K562 (cell line): Measurements from ENCODE around the gene MLLT3.

Source experiments
- CTCF ChIP-seq, 3 experiments: IDR thresholded peaks in 2 of 3; conservative IDR thresholded peaks in 1 of 3; 2 replicates each; pipeline ENCODE4 v1.5.1; 2011 to 2012; ENCODE audit warnings: low read length in 3 of 3, mild to moderate bottlenecking in 3 of 3, control low read depth in 2 of 3, improper control_type of control experiment in 1 of 3, inconsistent platforms in 1 of 3, low read depth in 1 of 3, mixed read lengths in 1 of 3, moderate library complexity in 1 of 3; ENCODE audit not compliant: insufficient read depth in 2 of 3
- DNMT1 ChIP-seq: fragments of 450-650 bp; IDR thresholded peaks from 2 replicates; pipeline ENCODE4 v1.6.1; 2016; ENCODE audit warnings: antibody characterized with exemption, mild to moderate bottlenecking
- ETV6 ChIP-seq, 3 experiments: fragments of 150-350 bp in 1 of 3; sonication (generic) in 1 of 3; formaldehyde crosslinking in 1 of 3; IDR thresholded peaks; 2 replicates each; pipeline versions ENCODE4 v1.6.1 to v1.8.0; 2014 to 2022; ENCODE audit warnings: borderline replicate concordance in 2 of 3, low read depth in 2 of 3, antibody characterized with exemption in 1 of 3, low read length in 1 of 3, mild to moderate bottlenecking in 1 of 3, missing genetic modification reagents in 1 of 3
- EZH2 ChIP-seq: IDR thresholded peaks from 2 replicates; pipeline ENCODE4 v1.6.1; 2012; ENCODE audit warnings: low read depth, mild to moderate bottlenecking, inconsistent platforms, low read length, borderline replicate concordance
- MEIS2 ChIP-seq: fragments of 450-650 bp; IDR thresholded peaks from 2 replicates; pipeline ENCODE4 v1.6.1; 2014; ENCODE audit warnings: mild to moderate bottlenecking; ENCODE audit not compliant: partially characterized antibody
- POLR2AphosphoS2 ChIP-seq: IDR thresholded peaks from 2 replicates; pipeline ENCODE4 v1.6.1; 2012; ENCODE audit warnings: low read length, improper control_type of control experiment
- SETDB1 ChIP-seq: IDR thresholded peaks from one replicate; pipeline ENCODE4 v1.6.1; 2012; ENCODE audit warnings: low read length, control low read depth, inconsistent platforms
- SIN3A ChIP-seq, 2 experiments: fragments of 150-350 bp in 1 of 2; IDR thresholded peaks; 2 replicates each; pipeline ENCODE4 v1.6.1; 2011 to 2016; ENCODE audit warnings: borderline replicate concordance in 2 of 2, low read depth in 2 of 2, low read length in 2 of 2, mild to moderate bottlenecking in 2 of 2, moderate library complexity in 2 of 2; ENCODE audit not compliant: control insufficient read depth in 1 of 2
- SMC3 ChIP-seq: conservative IDR thresholded peaks from 2 replicates; pipeline ENCODE4 v1.6.1; 2011; ENCODE audit warnings: low read depth, low read length, improper control_type of control experiment; ENCODE audit not compliant: insufficient read depth
- SP1 ChIP-seq: sonication (generic); formaldehyde crosslinking; IDR thresholded peaks from 2 replicates; pipeline ENCODE4 v1.8.1; 2022; ENCODE audit warnings: mild to moderate bottlenecking, missing genetic modification reagents
- ZNF184 ChIP-seq: sonication (generic); formaldehyde crosslinking; IDR thresholded peaks from 2 replicates; pipeline ENCODE4 v1.5.0; 2020; ENCODE audit warnings: missing genetic modification reagents
- ZNF274 ChIP-seq: IDR thresholded peaks from 2 replicates; pipeline ENCODE4 v1.6.1; 2011; ENCODE audit warnings: low read depth, mild to moderate bottlenecking, low read length, moderate library complexity, borderline replicate concordance
- ZNF644 ChIP-seq: fragments of 200-800 bp; sonication (Bioruptor generic); IDR thresholded peaks from 2 replicates; pipeline ENCODE4 v1.6.1; 2016; ENCODE audit warnings: low read depth, missing genetic modification characterization, missing compliant biosample characterization
- TF ChIP-seq, protein P1 (sequence below), 2 experiments: fragments of 450-650 bp in 1 of 2; sonication (generic) in 1 of 2; formaldehyde crosslinking; conservative IDR thresholded peaks; 2 replicates each; pipeline versions ENCODE4 v1.4.0 to v1.8.1; 2020 to 2022; ENCODE audit warnings: mild to moderate bottlenecking in 1 of 2, missing genetic modification reagents in 1 of 2

DNA sequence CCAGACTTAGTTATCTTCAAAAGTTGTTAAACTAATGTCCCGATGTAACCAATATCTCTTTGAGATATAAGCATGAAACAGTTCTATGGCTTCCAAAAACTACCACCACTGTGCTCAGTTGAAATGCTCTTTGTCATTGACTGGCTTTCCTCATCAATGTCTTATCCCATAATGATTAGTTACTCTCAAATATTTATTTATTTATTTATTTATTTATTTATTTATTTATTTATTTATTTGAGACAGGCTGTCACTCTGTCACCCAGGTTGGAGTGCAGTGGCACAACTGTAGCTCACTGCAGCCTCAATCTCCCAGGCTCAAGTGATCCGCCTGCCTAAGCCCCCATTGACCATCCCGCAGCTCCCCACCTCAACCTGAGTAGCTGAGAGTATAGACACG is 28.0 kb upstream of the MLLT3 start:
- TF ChIP-seq, protein P1, sequence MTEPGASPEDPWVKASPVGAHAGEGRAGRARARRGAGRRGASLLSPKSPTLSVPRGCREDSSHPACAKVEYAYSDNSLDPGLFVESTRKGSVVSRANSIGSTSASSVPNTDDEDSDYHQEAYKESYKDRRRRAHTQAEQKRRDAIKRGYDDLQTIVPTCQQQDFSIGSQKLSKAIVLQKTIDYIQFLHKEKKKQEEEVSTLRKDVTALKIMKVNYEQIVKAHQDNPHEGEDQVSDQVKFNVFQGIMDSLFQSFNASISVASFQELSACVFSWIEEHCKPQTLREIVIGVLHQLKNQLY (CRISPR knock-in tag; conservative IDR thresholded peaks at IDR 0.05) = no peak
- TF ChIP-seq CTCF (IDR thresholded peaks at IDR 0.05 in 2 of 3, conservative IDR thresholded peaks at IDR 0.05 in 1 of 3; ENCODE audit: insufficient read depth in 2 of 3, low read depth in 1 of 3, low read length in 3 of 3) = no peak
- no peak for TF ChIP-seq POLR2AphosphoS2
- no peak for TF ChIP-seq EZH2
- TF ChIP-seq MEIS2 = no peak
- TF ChIP-seq SMC3 = no peak
- TF ChIP-seq SIN3A (IDR thresholded peaks at IDR 0.05; ENCODE audit: borderline replicate concordance in 2 of 2, control insufficient read depth in 1 of 2, low read depth in 2 of 2, low read length in 2 of 2) = no peak
- TF ChIP-seq ZNF644 (tag) = no peak
- no peak for TF ChIP-seq ZNF184 (CRISPR knock-in tag)
- no peak for TF ChIP-seq SP1 (CRISPR knock-in tag)
- no peak for TF ChIP-seq DNMT1
- TF ChIP-seq ETV6 (IDR thresholded peaks at IDR 0.05; ENCODE audit: borderline replicate concordance in 1 of 2, low read depth in 2 of 2, low read length in 1 of 2) = no peak
- TF ChIP-seq ETV6 (CRISPR knock-in tag; IDR thresholded peaks at IDR 0.05; ENCODE audit: borderline replicate concordance) = no peak
- no peak for TF ChIP-seq SETDB1
- TF ChIP-seq ZNF274 = no peak
